Measurements from ENCODE around the gene TKT. TPM values are rescaled to one million over a fixed set of nuclear protein-coding genes. Genes with fewer than 3 reads are reported as not detected.

The TKT gene
- total RNA-seq, 1 donor: 265 TPM

DNA sequence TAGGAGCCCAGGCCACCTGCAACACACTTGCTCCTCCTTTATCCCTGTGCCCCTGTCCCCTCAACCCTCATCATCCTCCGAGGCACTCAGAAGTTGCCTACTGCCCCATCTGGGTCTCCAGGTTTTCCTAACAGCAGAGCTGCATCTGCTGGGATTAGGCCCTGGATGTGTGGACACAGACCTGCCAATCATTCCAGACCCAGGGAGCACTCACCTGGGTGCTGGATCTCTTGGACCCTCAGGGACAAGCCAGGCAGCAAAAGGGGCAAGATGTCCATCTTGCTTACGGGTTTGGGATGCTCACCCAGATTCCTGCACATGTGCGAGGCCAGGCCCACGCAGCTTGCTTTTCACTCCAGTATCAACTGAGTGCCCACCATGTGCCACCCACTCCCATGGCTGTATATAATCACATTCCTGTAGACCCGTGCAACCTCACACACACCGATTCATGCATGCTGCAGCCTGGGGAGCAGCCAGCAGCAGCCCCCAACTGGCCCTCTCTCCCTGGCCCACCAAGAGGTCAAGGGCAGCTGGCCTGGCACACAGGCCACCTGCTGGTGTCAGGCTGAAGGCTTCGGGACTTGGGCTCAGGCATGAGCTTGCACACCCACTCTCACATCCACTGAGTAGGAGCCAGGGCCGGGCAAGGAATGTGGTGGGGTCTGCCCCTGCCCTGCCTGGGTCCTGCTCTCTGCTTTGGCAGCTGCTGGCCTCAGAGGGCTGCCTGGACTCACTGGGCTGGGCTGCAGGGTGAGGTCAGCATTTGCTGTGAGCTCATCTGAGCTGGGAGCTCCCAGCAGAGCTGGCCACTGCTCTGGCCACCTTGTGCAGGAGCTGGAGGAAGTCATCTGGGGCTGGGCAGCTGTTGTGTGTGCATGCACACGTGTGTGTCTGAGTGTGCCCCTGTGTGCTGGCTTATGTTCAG is 79.9 kb downstream of the TKT start:
- H3K4me3 ChIP-seq (ENCODE audit: low read depth, low read length): no peak overlapping the region
- DNase-seq (ENCODE audit: low read depth): peak; percentile 8
- peak; percentile 1 for TF ChIP-seq CTCF (IDR thresholded peaks at IDR 0.05; ENCODE audit: insufficient read depth, low read length)

Small RNA genes lying within 50 kb of the gene (small RNA-seq; reads per million reads assigned to genes)
- gene RF00019: not detected

Other genes with a start within 250 kb of the TKT start
- gene SFMBT1, start 209.9 kb downstream of the TKT start, total RNA-seq (ENCODE audit: low replicate concordance): 7.5 and 12.5 TPM in 2 replicates
- gene RFT1, start 125.6 kb downstream of the TKT start, total RNA-seq (ENCODE audit: low replicate concordance): 13.9 and 15.4 TPM in 2 replicates
- 1.6 and 2.9 TPM in 2 replicates for gene PRKCD, start 94.8 kb downstream of the TKT start, total RNA-seq (ENCODE audit: low replicate concordance)
- 13.1 and 16.4 TPM in 2 replicates for gene DCP1A, start 91.5 kb upstream of the TKT start, total RNA-seq (ENCODE audit: low replicate concordance)
- gene CACNA1D, start 238.6 kb upstream of the TKT start, total RNA-seq (ENCODE audit: low replicate concordance): 0.33 and 1.9 TPM in 2 replicates

Data from fibroblast of the aortic adventitia (primary cell).